HUES48 (cell line): ENCODE data around the gene SLC19A1.
A peak's percentile ranks its signal among the peaks of the same experiment; 100 is the strongest.

Source experiments
- H3K27ac ChIP-seq: one replicate; pipeline ENCODE4 v1.7.0; 2013; ENCODE audit warnings: low read depth, low read length, inconsistent platforms
- H3K27me3 ChIP-seq: 2 replicates; pipeline ENCODE4 v1.6.1; 2013; ENCODE audit warnings: mild to moderate bottlenecking, low read length; ENCODE audit not compliant: control insufficient read depth, insufficient read depth
- H3K36me3 ChIP-seq: 2 replicates; pipeline ENCODE4 v1.6.1; 2013; ENCODE audit warnings: low read length; ENCODE audit not compliant: control insufficient read depth, insufficient read depth
- H3K4me1 ChIP-seq: 2 replicates; pipeline ENCODE4 v1.6.1; 2013; ENCODE audit warnings: mild to moderate bottlenecking, low read length; ENCODE audit not compliant: control insufficient read depth, insufficient read depth
- H3K4me3 ChIP-seq: 2 replicates; pipeline ENCODE4 v1.5.1; 2013; ENCODE audit warnings: mild to moderate bottlenecking, low read depth, low read length
- H3K9ac ChIP-seq: 2 replicates; pipeline ENCODE4 v1.6.1; 2013; ENCODE audit warnings: mild to moderate bottlenecking, low read depth, low read length, moderate library complexity
- H3K9me3 ChIP-seq: 2 replicates; pipeline ENCODE4 v1.6.1; 2013; ENCODE audit warnings: low read length; ENCODE audit not compliant: control insufficient read depth, insufficient read depth

SLC19A1 gene

DNA sequence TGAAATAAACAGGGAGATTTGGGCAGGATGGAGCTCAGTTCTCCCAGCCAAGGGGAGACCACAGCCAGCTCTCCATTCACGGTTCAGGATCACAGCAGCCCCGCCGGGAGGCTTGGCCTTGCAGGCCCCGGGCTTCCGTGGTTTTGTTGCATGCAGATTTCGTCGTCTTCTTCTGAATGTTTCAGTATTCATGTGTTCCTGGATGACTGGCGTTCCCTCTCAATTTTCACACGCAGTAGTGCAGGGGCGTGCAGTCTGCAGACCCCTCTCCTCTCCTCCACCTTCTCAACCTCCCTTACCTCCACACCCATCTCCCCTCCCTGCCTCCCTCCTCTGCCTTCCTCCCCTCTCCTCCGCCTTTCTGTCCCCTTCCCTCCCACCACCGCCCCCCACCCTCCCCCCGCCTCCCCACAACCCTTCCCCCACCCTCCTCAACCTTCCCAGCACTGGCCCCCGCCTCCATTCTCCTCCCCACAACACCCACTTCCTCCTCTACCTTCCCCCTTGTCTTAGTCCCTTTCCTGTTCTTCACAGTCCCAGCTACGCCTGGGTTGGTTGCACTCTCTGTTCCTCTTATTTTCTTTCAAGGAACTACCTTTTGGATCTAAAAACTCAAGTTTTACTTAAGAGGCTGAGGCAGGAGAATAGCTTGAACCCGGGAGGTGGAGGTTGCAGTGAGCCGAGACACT is 8.4 kb upstream of the SLC19A1 start:
- Histone ChIP-seq H3K27me3 (peaks cover 3% of the 10 kb centered on the region; the same call in 1 of the 2 replicates), H3K36me3 (no peaks in the 10 kb centered on the region), H3K27ac (no peak overlapping the region), H3K4me1 (peaks cover 14% of the 10 kb centered on the region; the same call in 1 of the 2 replicates), H3K4me3 (no peak overlapping the region), H3K9me3 (no peaks in the 10 kb centered on the region), H3K9ac (no peak overlapping the region)

DNA sequence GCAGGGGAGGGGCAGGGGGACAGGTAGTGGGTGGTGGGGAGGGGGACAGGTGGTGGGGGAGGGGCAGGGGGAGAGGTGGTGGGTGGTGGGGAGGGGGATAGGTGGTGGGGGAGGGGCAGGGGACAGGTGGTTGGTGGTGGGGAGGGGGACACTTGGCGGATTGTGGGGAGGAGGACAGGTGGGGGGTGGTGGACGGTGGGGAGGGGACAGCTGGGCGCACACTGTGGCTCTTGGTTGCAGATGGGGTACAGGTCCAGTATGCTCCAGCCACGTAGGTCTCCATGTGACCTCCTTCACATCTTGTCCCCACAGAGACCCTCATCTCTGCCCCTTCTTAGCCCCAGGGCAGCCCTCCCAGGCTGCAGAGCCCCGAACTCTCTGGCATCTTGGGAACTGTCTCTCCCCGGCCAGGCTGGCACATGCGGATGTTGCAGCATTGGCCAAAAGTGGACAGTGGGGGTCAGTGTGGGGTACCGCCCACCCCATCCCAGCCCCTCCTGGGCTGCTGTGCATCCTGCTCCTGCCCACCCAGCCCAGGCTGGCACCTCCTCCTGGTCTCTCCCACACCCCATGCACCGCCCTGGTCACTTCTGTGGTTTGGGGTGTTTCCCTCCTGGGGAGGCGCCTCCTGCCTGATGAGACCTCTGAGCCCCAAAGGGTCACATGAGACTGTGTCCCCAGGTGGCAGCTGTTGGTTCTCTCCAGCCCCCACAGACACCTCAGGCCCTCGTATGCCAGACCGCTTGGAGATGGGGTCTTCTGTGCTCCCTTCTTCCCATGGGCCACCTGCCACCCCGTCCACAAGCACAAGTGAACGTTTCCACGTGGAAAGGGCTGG is 7.6 kb upstream of the SLC19A1 start:
- H3K27me3 ChIP-seq, result peaks cover 3% of the 10 kb centered on the region; the same call in 1 of the 2 replicates
- no peak overlapping the region for H3K27ac ChIP-seq
- H3K9ac ChIP-seq, result no peak overlapping the region
- peaks cover 14% of the 10 kb centered on the region; the same call in 1 of the 2 replicates for H3K4me1 ChIP-seq
- H3K36me3 ChIP-seq, result no peaks in the 10 kb centered on the region
- no peak overlapping the region for H3K4me3 ChIP-seq
- no peaks in the 10 kb centered on the region for H3K9me3 ChIP-seq

DNA sequence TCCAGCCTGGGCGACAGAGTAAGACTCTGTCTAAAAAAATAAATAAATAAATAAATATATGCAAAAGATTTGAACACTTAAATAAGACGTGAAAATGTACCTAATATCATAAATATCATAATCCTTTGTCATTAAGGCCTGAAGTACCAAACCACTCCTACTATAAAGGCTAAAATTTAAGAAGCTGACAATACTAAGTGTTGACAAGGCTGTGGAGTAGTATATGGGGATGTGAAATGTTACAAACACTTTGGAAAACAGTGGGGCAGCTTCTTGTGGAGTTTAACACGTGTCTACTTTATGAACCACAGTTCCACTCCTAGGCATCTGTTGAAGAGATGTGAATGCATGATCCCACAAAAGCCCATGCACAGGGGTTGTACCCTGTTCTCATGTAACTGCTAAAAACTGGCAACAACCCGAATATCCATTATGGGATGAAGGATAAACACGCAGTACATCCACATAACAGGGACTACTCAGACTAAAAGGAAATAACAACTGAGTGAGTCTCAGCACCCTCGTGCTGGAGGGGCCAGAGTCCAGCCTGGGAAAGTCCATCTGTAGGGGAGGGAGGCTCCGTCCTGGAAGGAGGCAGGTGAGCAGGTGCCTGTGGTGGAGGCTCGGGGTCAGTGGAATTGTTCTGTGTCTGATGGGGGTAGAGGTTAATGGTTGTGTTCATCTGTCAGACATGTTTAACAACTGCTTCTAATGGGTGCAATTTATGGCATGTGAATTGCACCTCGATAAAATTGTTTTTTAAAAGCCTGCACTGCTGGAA is 6.7 kb upstream of the SLC19A1 start:
- H3K36me3 ChIP-seq, result no peaks in the 10 kb centered on the region
- no peaks in the 10 kb centered on the region for H3K27me3 ChIP-seq
- H3K4me1 ChIP-seq, result peaks cover 14% of the 10 kb centered on the region; the same call in 1 of the 2 replicates
- H3K4me3 ChIP-seq, result no peak overlapping the region
- no peak overlapping the region for H3K9ac ChIP-seq
- no peak overlapping the region for H3K27ac ChIP-seq
- no peaks in the 10 kb centered on the region for H3K9me3 ChIP-seq

DNA sequence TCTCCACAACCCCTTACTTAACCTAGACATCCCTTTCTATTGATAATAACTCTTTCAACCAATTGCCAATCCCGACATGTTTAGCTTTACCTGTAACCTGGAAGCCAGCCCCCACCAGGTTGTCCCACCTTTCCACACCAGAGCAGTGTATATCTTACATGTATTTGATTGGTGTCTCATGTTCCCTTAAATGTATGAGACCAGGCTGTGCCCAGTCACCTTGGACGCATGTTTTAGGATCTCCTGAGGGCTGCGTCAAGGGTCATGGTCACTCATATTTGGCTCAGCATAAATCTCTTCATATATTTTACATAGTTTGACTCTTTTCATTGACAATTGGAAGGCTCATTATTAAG is 5.3 kb upstream of the SLC19A1 start:
- no peaks in the 10 kb centered on the region for H3K36me3 ChIP-seq
- H3K4me1 ChIP-seq, result peaks cover 14% of the 10 kb centered on the region; the same call in 1 of the 2 replicates
- no peak overlapping the region for H3K9ac ChIP-seq
- no peak overlapping the region for H3K4me3 ChIP-seq
- H3K9me3 ChIP-seq, result no peaks in the 10 kb centered on the region
- H3K27me3 ChIP-seq, result no peaks in the 10 kb centered on the region
- H3K27ac ChIP-seq, result no peak overlapping the region

DNA sequence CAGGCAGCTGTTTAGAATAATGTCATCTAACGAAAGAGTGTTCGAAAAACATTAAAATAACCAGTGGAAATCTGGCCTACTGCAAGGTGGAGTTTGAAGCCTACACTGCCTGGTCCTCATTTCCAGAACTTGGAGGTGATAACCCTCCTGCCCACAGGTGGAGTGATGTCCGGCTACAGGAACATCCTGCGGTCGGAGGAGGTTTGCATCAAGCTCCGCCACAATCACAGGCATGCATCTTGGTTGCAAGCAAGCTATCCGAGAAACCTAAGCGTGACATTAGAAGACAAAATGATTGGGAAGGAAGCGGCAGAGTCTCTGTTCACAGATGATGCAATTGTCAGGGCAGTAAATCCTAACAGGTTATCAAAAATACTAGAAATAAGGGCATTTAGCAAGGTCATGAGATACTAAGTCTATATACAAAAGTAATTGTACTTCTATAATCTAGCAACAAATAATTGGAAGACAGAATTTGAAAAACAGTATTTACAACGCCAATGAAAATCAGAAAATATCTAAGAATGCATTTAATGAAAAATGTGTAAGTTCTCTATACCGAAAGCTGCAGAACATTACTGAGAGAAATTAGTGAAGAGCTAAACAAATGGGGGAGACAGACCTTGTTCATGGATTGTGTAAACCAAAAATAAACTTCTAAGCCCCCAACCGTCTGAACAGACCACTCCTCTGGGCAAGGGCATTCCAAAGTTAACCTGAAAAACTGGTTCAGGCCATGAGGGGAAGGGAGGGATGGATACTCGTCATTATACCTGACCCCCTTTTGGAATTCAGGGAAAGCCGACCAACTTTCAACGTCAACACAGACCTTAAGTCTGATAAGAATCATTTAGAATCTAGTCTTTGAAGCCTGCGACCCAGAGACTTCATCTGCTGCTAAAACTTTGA is 4.7 kb upstream of the SLC19A1 start:
- Histone ChIP-seq H3K36me3 (no peaks in the 10 kb centered on the region), H3K4me3 (no peak overlapping the region), H3K27me3 (no peaks in the 10 kb centered on the region), H3K9me3 (no peaks in the 10 kb centered on the region), H3K4me1 (peaks cover 14% of the 10 kb centered on the region; the same call in 1 of the 2 replicates), H3K27ac (no peak overlapping the region), H3K9ac (no peak overlapping the region)

DNA sequence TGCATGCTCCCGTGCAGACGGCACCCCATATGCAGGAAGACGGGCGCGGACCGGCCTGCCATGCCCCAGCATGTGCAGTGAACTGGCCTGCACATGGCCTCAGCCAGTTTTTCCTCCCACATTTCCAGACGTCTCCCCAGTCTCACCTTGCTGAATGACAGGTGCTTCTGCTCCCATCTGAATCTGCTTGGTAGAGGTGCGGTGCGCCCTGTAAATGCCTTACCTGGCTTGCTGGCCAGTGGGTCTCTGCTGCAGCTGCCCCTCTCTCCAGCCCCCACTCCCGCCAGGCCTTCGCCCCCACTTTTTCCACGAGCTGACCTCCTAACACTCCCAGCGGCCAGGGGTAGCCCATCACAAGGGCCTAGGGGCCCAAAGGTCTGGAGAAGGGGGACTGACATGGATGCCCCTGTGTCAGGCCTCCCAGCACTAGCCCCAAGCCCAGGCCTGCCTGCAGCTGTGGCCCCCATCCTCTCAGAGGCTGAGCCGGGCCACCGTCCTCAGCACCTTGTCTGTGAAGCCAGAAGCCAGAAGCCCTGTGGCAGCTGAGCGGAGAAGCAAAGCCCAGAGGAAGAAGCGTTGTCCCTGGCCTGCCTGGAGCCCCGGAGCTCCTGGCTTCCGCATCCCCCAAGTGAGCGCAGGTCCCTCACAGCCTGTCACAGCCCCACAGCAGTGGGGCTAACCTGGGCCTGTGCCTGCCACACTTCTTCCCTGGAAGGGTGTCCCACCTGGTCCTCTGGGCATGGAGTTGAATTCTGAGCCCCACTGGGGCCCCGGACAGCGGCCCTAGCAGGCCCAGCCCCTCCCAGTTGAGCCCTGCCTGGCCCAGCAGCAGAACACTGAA is 3.7 kb upstream of the SLC19A1 start:
- Histone ChIP-seq H3K27ac (no peak overlapping the region), H3K4me3 (no peak overlapping the region)

DNA sequence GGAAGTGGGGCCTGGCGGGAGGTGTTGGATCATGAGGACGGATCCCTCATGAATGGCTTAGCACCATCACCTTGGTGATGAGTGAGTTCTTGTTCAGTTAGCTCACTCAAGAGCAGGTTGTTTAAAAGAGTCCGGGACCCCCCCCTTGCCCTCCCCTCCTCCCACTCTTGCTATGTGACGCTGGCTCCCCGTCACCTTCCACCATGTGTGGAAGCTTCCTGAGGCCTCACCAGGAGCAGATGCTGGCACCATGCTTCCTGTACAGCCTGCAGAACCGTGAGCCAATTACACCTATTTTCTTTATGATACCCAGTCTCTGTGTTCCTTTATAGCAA is 3.0 kb upstream of the SLC19A1 start:
- no peak overlapping the region for H3K9ac ChIP-seq
- H3K4me3 ChIP-seq, result no peak overlapping the region
- no peaks in the 10 kb centered on the region for H3K36me3 ChIP-seq
- H3K9me3 ChIP-seq, result no peaks in the 10 kb centered on the region
- H3K27ac ChIP-seq, result no peak overlapping the region
- H3K27me3 ChIP-seq, result no peaks in the 10 kb centered on the region
- H3K4me1 ChIP-seq, result 0 out of 2 replicates have a peak, but pooled peaks cover 5% of the 10 kb centered on the region

More for the DNA sequence above, 3.7 kb upstream of the SLC19A1 start:
- Histone ChIP-seq H3K27me3 (no peaks in the 10 kb centered on the region), H3K36me3 (no peaks in the 10 kb centered on the region), H3K9ac (no peak overlapping the region), H3K9me3 (no peaks in the 10 kb centered on the region), H3K4me1 (peaks cover 10% of the 10 kb centered on the region; the same call in 1 of the 2 replicates)

DNA sequence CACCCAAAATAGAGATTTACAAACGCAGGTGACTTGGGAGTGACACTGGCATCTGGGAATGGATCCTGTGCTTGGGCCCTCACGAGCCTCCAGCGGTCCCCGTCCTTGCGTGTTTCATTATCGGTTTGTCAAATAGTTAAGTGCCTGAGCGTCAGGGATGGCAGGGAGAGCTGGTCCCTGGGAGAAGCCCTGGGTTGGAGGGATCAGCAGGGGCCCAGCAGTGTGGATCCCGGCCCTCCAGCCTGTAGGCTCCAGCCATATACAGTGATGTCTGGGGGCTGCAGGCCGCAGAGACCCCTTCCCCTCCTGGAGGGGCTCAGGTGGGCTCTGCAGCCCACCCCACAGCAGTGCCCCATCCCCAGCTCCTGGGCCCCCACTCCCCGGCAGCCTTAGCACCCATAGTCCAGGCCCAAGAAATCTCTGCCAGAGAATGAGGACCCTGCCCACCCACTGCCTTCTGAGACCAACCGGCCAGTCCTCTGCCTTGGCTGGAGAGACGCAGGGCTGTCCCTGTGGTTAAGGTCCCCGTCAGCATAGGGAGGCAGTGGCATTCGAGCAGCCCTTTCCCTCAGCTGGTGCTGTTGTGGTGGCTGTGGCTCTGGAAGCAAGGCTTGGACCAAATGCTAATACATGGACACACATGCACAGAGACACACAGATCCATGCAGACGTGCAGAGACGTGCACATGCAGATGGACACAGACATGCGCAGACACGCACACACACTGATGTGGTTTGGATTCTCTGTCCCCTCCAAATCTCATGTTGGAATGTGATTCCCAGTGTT is 2.4 kb upstream of the SLC19A1 start:
- Histone ChIP-seq H3K27ac (no peak overlapping the region), H3K9me3 (no peaks in the 10 kb centered on the region), H3K36me3 (no peaks in the 10 kb centered on the region), H3K4me1 (0 out of 2 replicates have a peak, but pooled peaks cover 5% of the 10 kb centered on the region), H3K27me3 (no peaks in the 10 kb centered on the region), H3K9ac (no peak overlapping the region), H3K4me3 (no peak overlapping the region)

DNA sequence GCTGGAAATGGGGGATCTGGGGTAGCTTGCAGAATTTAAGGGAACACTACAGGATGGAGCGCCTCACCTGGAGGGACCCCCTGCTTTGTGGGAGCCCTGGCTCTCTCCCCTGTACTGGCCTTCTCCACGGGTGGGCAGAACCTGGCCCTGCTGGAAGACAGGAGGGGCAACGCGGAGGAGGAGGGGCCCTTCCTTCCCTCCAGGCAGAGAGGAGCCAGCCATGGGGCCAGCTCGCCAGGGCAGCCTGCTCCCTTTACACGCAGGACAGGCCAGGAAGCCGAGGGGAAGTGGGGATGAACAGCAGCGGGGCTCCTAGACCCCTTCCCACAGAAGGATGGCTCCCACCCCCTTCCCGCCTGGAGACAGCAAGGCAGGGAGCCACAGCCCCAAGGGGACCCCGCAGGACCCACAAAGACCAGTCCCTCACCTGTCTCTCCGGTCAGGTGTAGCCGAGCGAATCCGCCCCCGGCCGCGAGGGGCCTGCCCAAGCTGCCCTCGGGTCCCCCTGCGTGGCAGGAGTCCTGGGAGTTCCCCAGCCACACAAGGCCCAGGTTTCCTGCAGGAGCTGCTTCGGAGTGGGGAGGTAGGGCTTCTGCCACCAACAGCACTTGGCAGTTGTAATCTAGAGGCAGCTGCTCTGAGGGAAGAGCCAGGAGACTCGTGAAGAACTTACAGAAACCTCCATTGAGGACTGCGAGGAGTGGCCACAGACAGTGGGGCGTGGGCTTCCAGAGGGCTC is 1.6 kb upstream of the SLC19A1 start:
- peak overlapping the region; percentile 18 for H3K27ac ChIP-seq
- H3K9me3 ChIP-seq, result no peaks in the 10 kb centered on the region
- no peaks in the 10 kb centered on the region for H3K36me3 ChIP-seq
- no peak overlapping the region for H3K4me3 ChIP-seq
- no peaks in the 10 kb centered on the region for H3K27me3 ChIP-seq
- H3K4me1 ChIP-seq, result 0 out of 2 replicates have a peak, but pooled peaks cover 5% of the 10 kb centered on the region
- H3K9ac ChIP-seq, result no peak overlapping the region
